ENCODE measurements around the gene KPNA2. TPM values are rescaled to one million over a fixed set of nuclear protein-coding genes. Genes with fewer than 3 reads are reported as not detected.

Gene KPNA2
- total and polyA plus RNA-seq, 2 of the 13 experiments (the other 11 are each of a cell fraction or from before 2014, with no cell fraction given), result 111 to 305 TPM

GRCh38 chr17:68019675-68020408 lies 15.7 kb upstream of the KPNA2 start (continued):
- TF ChIP-seq TFDP1 (CRISPR knock-in tag; IDR thresholded peaks at IDR 0.05; ENCODE audit: borderline replicate concordance), result peak; percentile 96
- TF ChIP-seq, protein P1, sequence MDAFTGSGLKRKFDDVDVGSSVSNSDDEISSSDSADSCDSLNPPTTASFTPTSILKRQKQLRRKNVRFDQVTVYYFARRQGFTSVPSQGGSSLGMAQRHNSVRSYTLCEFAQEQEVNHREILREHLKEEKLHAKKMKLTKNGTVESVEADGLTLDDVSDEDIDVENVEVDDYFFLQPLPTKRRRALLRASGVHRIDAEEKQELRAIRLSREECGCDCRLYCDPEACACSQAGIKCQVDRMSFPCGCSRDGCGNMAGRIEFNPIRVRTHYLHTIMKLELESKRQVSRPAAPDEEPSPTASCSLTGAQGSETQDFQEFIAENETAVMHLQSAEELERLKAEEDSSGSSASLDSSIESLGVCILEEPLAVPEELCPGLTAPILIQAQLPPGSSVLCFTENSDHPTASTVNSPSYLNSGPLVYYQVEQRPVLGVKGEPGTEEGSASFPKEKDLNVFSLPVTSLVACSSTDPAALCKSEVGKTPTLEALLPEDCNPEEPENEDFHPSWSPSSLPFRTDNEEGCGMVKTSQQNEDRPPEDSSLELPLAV (CRISPR knock-in tag; conservative IDR thresholded peaks at IDR 0.05; ENCODE audit: low read depth), result peak; percentile 84
- TF ChIP-seq, protein P2, sequence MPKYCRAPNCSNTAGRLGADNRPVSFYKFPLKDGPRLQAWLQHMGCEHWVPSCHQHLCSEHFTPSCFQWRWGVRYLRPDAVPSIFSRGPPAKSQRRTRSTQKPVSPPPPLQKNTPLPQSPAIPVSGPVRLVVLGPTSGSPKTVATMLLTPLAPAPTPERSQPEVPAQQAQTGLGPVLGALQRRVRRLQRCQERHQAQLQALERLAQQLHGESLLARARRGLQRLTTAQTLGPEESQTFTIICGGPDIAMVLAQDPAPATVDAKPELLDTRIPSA (CRISPR knock-in tag; IDR thresholded peaks at IDR 0.05; ENCODE audit: borderline replicate concordance), result peak; percentile 94; the same call in 1 of the 2 replicates
- no peak for TF ChIP-seq ARNT (IDR thresholded peaks at IDR 0.05)
- no peak for TF ChIP-seq ZNF496 (CRISPR knock-in tag; IDR thresholded peaks at IDR 0.05; ENCODE audit: insufficient replicate concordance)
- peak; percentile 94; the same call in 1 of the 2 replicates for TF ChIP-seq SMYD3 (CRISPR knock-in tag; IDR thresholded peaks at IDR 0.05)
- TF ChIP-seq ZNF772 (CRISPR knock-in tag; IDR thresholded peaks at IDR 0.05), result peak; percentile 95
- TF ChIP-seq CEBPB (IDR thresholded peaks at IDR 0.05; ENCODE audit: borderline replicate concordance, low read depth, low read length), result no peak
- peak; percentile 73 for TF ChIP-seq AGO1 (IDR thresholded peaks at IDR 0.05; ENCODE audit: low read depth, low read length, poor library complexity, severe bottlenecking)
- peak; percentile 81; the same call in 1 of the 2 replicates for TF ChIP-seq ZNF710 (CRISPR knock-in tag; IDR thresholded peaks at IDR 0.05; ENCODE audit: borderline replicate concordance)
- TF ChIP-seq, protein P3, sequence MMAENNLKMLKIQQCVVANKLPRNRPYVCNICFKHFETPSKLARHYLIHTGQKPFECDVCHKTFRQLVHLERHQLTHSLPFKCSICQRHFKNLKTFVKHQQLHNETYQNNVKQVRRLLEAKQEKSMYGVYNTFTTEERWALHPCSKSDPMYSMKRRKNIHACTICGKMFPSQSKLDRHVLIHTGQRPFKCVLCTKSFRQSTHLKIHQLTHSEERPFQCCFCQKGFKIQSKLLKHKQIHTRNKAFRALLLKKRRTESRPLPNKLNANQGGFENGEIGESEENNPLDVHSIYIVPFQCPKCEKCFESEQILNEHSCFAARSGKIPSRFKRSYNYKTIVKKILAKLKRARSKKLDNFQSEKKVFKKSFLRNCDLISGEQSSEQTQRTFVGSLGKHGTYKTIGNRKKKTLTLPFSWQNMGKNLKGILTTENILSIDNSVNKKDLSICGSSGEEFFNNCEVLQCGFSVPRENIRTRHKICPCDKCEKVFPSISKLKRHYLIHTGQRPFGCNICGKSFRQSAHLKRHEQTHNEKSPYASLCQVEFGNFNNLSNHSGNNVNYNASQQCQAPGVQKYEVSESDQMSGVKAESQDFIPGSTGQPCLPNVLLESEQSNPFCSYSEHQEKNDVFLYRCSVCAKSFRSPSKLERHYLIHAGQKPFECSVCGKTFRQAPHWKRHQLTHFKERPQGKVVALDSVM (CRISPR knock-in tag; IDR thresholded peaks at IDR 0.05), result peak; percentile 82
- TF ChIP-seq ATAD3A (CRISPR knock-in tag; IDR thresholded peaks at IDR 0.05), result no peak
- TF ChIP-seq AHR (CRISPR knock-in tag; IDR thresholded peaks at IDR 0.05), result peak; percentile 96
- TF ChIP-seq GPBP1L1 (CRISPR knock-in tag; IDR thresholded peaks at IDR 0.05), result no peak
- TF ChIP-seq PAXIP1 (CRISPR knock-in tag; conservative IDR thresholded peaks at IDR 0.05), result peak; percentile 63

All from HepG2 (cell line).